Psoas muscle (tissue), 8 donors: ENCODE data around the gene SLC8A2. TPM values are rescaled to one million over a fixed set of nuclear protein-coding genes. Genes with fewer than 3 reads are reported as not detected.

Source experiments
- ATAC-seq, 4 donors: fragments of 200-7000 bp; cut with Tn5 transposase; one replicate each; pipeline ENCODE4 v1.9.1; 2020; ENCODE audit warnings: moderate library complexity in 3 of 4, mild to moderate bottlenecking in 2 of 4
- DNase-seq, 2 donors: peaks; one replicate each; pipeline ENCODE4 v3.0.0-alpha.2; 2020
- H3K27ac ChIP-seq: fragments of 200-600 bp; one replicate; pipeline ENCODE4 v1.8.0; 2022
- H3K27me3 ChIP-seq, 3 donors: fragments of 200-600 bp in 1 of 3; one replicate each; pipeline versions ENCODE4 v1.6.1 to v1.8.0; 2013 to 2022; ENCODE audit warnings: low read length in 2 of 3, mild to moderate bottlenecking in 2 of 3, moderate library complexity in 1 of 3; ENCODE audit not compliant: insufficient read depth in 3 of 3
- H3K36me3 ChIP-seq, 2 donors: fragments of 200-600 bp in 1 of 2; one replicate each; pipeline versions ENCODE4 v1.6.1 to v1.8.0; 2013 to 2022; ENCODE audit warnings: low read depth in 1 of 2, mild to moderate bottlenecking in 1 of 2, moderate library complexity in 1 of 2; ENCODE audit not compliant: insufficient read depth in 1 of 2
- H3K4me1 ChIP-seq: fragments of 200-600 bp; one replicate; pipeline ENCODE4 v1.8.0; 2022
- H3K4me3 ChIP-seq: fragments of 200-600 bp; one replicate; pipeline ENCODE4 v1.8.0; 2022; ENCODE audit warnings: mild to moderate bottlenecking
- H3K9me3 ChIP-seq: fragments of 200-600 bp; one replicate; pipeline ENCODE4 v1.8.0; 2022
- CTCF ChIP-seq: fragments of 200-600 bp; IDR thresholded peaks from one replicate; pipeline ENCODE4 v1.8.0; 2022; ENCODE audit warnings: antibody characterized with exemption
- WGBS, 3 donors: extraction: QIAGEN DNeasy Blood & Tissue Kit; methylation state at CpG; one replicate each; pipeline versions ENCODE4 v1.1.6 to v1.1.7; 2013; 5-methylcytosine and 5-hydroxymethylcytosine counted together
- intact Hi-C, 2 donors: fragments of 100-400 bp; cut with DNase I; formaldehyde crosslinking; loops; one replicate each; pipeline versions ENCODE4 v1.11.0 to v1.14.2; 2022
- polyA plus RNA-seq, 3 donors: library from polyadenylated mRNA; stranded (reverse); fragments of 200-250 nt; gene quantifications; one replicate each; pipeline ENCODE4 v1.2.3, GENCODE V29; 2013
- total RNA-seq, 4 donors: library from RNA; stranded (reverse); fragmentation: NEBNext Ultra II Directional in 2 of 4; extraction: Animal tissue kit (Norgen Biotek cat#: 25700) in 2 of 4; gene quantifications; one replicate each; pipeline versions ENCODE4 v1.2.1 to v1.2.4, GENCODE V29; 2021 to 2023
- donor health status: healthy with polysubstance abuse.
- donor health status: DM: no; HTN: no; CAD: no; lungs with moderate emphysema.
- donor health status: Bipolar disorder and iron deficiency.
- donor health status: healthy.
- donor health status: DM: yes; HTN: yes; CAD: no.
- donor health status: DM: no; HTN: no; CAD: no.
- donor health status: DM: no; HTN: no; CAD: no.
- donor health status: DM: yes; HTN: yes; CAD: no.

The SLC8A2 gene
- total and polyA plus RNA-seq, 7 donors: 0.12 to 0.54 (median 0.19) TPM; not detected in 1

GRCh38 chr19:47444388-47444821 is 27.3 kb downstream of the SLC8A2 start:
- no peak overlapping the region for H3K27ac ChIP-seq
- no peaks in the 10 kb centered on the region for H3K36me3 ChIP-seq
- 11 to 16% (median 15%) methylated on average over 22 of the region's 22 CpGs for WGBS, 3 donors
- no peak for TF ChIP-seq CTCF
- H3K9me3 ChIP-seq: no peaks in the 10 kb centered on the region
- H3K4me1 ChIP-seq: no peaks in the 10 kb centered on the region
- DNase-seq: no peak
- H3K27me3 ChIP-seq: peaks cover 0 to 86% (median 18%) of the 10 kb centered on the region in 3 donors
- intact Hi-C loops: no loop called here
- H3K4me3 ChIP-seq: no peak overlapping the region
- no peak for ATAC-seq

GRCh38 chr19:47443331-47443730 is 28.4 kb downstream of the SLC8A2 start:
- H3K4me1 ChIP-seq: no peaks in the 10 kb centered on the region
- no peaks in the 10 kb centered on the region for H3K9me3 ChIP-seq
- H3K27ac ChIP-seq: no peak overlapping the region
- WGBS, 3 donors: 61 to 71% (median 63%) methylated on average over 12 of the region's 12 CpGs
- ATAC-seq (no peak), DNase-seq (no peak)
- peaks cover 0 to 81% (median 15%) of the 10 kb centered on the region in 3 donors for H3K27me3 ChIP-seq
- no peaks in the 10 kb centered on the region for H3K36me3 ChIP-seq
- intact Hi-C loops: no loop called here
- no peak overlapping the region for H3K4me3 ChIP-seq
- no peak for TF ChIP-seq CTCF

- DNase-seq (no peak), ATAC-seq (no peak)
- no peaks in the 10 kb centered on the region for H3K36me3 ChIP-seq
- intact Hi-C loops: loop anchor here in 1 of 2 donors (5.0 kb wide), 1 partner anchor 43 kb away; the partner anchor contains the start of gene KPTN
- no peak overlapping the region for H3K4me3 ChIP-seq
- no peaks in the 10 kb centered on the region for H3K4me1 ChIP-seq
- no peak for TF ChIP-seq CTCF
- WGBS, 3 donors: 24 to 28% (median 24%) methylated on average over 5 of the region's 5 CpGs
- H3K9me3 ChIP-seq: no peaks in the 10 kb centered on the region
- H3K27ac ChIP-seq: no peak overlapping the region
- H3K27me3 ChIP-seq: peaks cover 0 to 56% (median 0%) of the 10 kb centered on the region in 3 donors
Observed at GRCh38 chr19:47438793-47439220, 32.9 kb downstream of the SLC8A2 start.

GRCh38 chr19:47437500-47437899 is 34.2 kb downstream of the SLC8A2 start:
- peaks cover 0 to 56% (median 0%) of the 10 kb centered on the region in 3 donors for H3K27me3 ChIP-seq
- no peaks in the 10 kb centered on the region for H3K9me3 ChIP-seq
- no peak for ATAC-seq
- no peak for TF ChIP-seq CTCF
- 29 to 38% (median 35%) methylated on average over 12 of the region's 12 CpGs for WGBS, 3 donors
- intact Hi-C loops: loop anchor here (2.0 to 5.0 kb wide), 4 partner anchors 45 to 261 kb away; partner anchors contain the start of genes KPTN (in 1 of the 2) and NAPA (in 1 of the 2)
- no peaks in the 10 kb centered on the region for H3K36me3 ChIP-seq
- no peak for DNase-seq
- H3K4me1 ChIP-seq: no peaks in the 10 kb centered on the region
- no peak overlapping the region for H3K27ac ChIP-seq
- H3K4me3 ChIP-seq: no peak overlapping the region
